ENCODE data around the gene BICD1. TPM values are rescaled to one million over a fixed set of nuclear protein-coding genes. Genes with fewer than 3 reads are reported as not detected.
"Not testable (repeated sequence)": the region's sequence is repeated elsewhere in the genome, so short reads cannot be mapped to it uniquely, and the experiment has no call there.

The BICD1 gene
- polyA plus RNA-seq, 4 donors: 0.45 to 17.0 (median 4.3) TPM

GRCh38 chr12:32089586-32089985, 17.1 kb upstream of the BICD1 start:
- no peak overlapping the region for H3K4me3 ChIP-seq (ENCODE audit: low read depth in 1 of 3, low read length in 3 of 3)
- H3K27ac ChIP-seq (ENCODE audit: low read depth in 1 of 3, low read length in 2 of 3): no peak overlapping the region
- no peaks in the 10 kb centered on the region for H3K9me3 ChIP-seq (ENCODE audit: control insufficient read depth in 2 of 2, insufficient read depth in 1 of 2, low read depth in 1 of 2, low read length in 1 of 2)
- 89 to 100% (median 95%) methylated on average over 3 of the region's 3 CpGs for WGBS, 3 donors
- no peak for DNase-seq
- H3K4me1 ChIP-seq (ENCODE audit: control insufficient read depth in 3 of 3, insufficient read depth in 2 of 3, low read depth in 1 of 3, low read length in 2 of 3): no peaks in the 10 kb centered on the region
- no peak for FAIRE-seq
- H3K27me3 ChIP-seq (ENCODE audit: control insufficient read depth in 3 of 3, insufficient read depth in 3 of 3, low read length in 3 of 3): no peaks in the 10 kb centered on the region
- H3K36me3 ChIP-seq (ENCODE audit: control insufficient read depth in 3 of 3, insufficient read depth in 2 of 3, low read depth in 1 of 3, low read length in 3 of 3): no peaks in the 10 kb centered on the region

- Histone ChIP-seq H3K27ac (ENCODE audit: low read depth in 1 of 3, low read length in 2 of 3) (no peak overlapping the region), H3K36me3 (ENCODE audit: control insufficient read depth in 3 of 3, insufficient read depth in 2 of 3, low read depth in 1 of 3, low read length in 3 of 3) (no peaks in the 10 kb centered on the region), H3K4me1 (ENCODE audit: control insufficient read depth in 3 of 3, insufficient read depth in 2 of 3, low read depth in 1 of 3, low read length in 2 of 3) (no peaks in the 10 kb centered on the region), H3K4me3 (ENCODE audit: low read depth in 1 of 3, low read length in 3 of 3) (no peak overlapping the region), H3K27me3 (ENCODE audit: control insufficient read depth in 3 of 3, insufficient read depth in 3 of 3, low read length in 3 of 3) (no peaks in the 10 kb centered on the region), H3K9me3 (ENCODE audit: control insufficient read depth in 2 of 2, insufficient read depth in 1 of 2, low read depth in 1 of 2, low read length in 1 of 2) (no peaks in the 10 kb centered on the region)
- 69 to 96% (median 85%) methylated on average over 1 of the region's 1 CpG for WGBS, 3 donors
- FAIRE-seq (no peak), DNase-seq (no peak)
Observed at GRCh38 chr12:32091696-32092095, 15.0 kb upstream of the BICD1 start.

- WGBS, 3 donors: 47 to 61% (median 52%) methylated on average over 4 of the region's 4 CpGs
- H3K4me1 ChIP-seq (ENCODE audit: control insufficient read depth in 3 of 3, insufficient read depth in 2 of 3, low read depth in 1 of 3, low read length in 2 of 3): no peaks in the 10 kb centered on the region
- no peak for FAIRE-seq
Observed at GRCh38 chr12:32098112-32098511, 8.5 kb upstream of the BICD1 start.

GRCh38 chr12:32099275-32099674, 7.4 kb upstream of the BICD1 start:
- H3K27ac ChIP-seq (ENCODE audit: low read depth in 1 of 3, low read length in 2 of 3); FAIRE-seq; H3K27me3 ChIP-seq (ENCODE audit: control insufficient read depth in 3 of 3, insufficient read depth in 3 of 3, low read length in 3 of 3); DNase-seq; H3K4me3 ChIP-seq (ENCODE audit: low read depth in 1 of 3, low read length in 3 of 3); H3K4me1 ChIP-seq (ENCODE audit: control insufficient read depth in 3 of 3, insufficient read depth in 2 of 3, low read depth in 1 of 3, low read length in 2 of 3); H3K36me3 ChIP-seq (ENCODE audit: control insufficient read depth in 3 of 3, insufficient read depth in 2 of 3, low read depth in 1 of 3, low read length in 3 of 3); H3K9me3 ChIP-seq (ENCODE audit: control insufficient read depth in 2 of 2, insufficient read depth in 1 of 2, low read depth in 1 of 2, low read length in 1 of 2): not testable (repeated sequence)
- no CpG with 5 or more reads among the region's 1 CpG for WGBS, 3 donors

More at GRCh38 chr12:32098112-32098511, 8.5 kb upstream of the BICD1 start:
- Histone ChIP-seq H3K27me3 (ENCODE audit: control insufficient read depth in 3 of 3, insufficient read depth in 3 of 3, low read length in 3 of 3) (no peaks in the 10 kb centered on the region), H3K9me3 (ENCODE audit: control insufficient read depth in 2 of 2, insufficient read depth in 1 of 2, low read depth in 1 of 2, low read length in 1 of 2) (no peaks in the 10 kb centered on the region), H3K27ac (ENCODE audit: low read depth in 1 of 3, low read length in 2 of 3) (no peak overlapping the region), H3K36me3 (ENCODE audit: control insufficient read depth in 3 of 3, insufficient read depth in 2 of 3, low read depth in 1 of 3, low read length in 3 of 3) (no peaks in the 10 kb centered on the region), H3K4me3 (ENCODE audit: low read depth in 1 of 3, low read length in 3 of 3) (no peak overlapping the region)
- DNase-seq: no peak

- Histone ChIP-seq H3K4me3 (ENCODE audit: low read depth in 1 of 3, low read length in 3 of 3) (no peak overlapping the region), H3K9me3 (ENCODE audit: control insufficient read depth in 2 of 2, insufficient read depth in 1 of 2, low read depth in 1 of 2, low read length in 1 of 2) (no peaks in the 10 kb centered on the region), H3K4me1 (ENCODE audit: control insufficient read depth in 3 of 3, insufficient read depth in 2 of 3, low read depth in 1 of 3, low read length in 2 of 3) (no peaks in the 10 kb centered on the region), H3K27ac (ENCODE audit: low read depth in 1 of 3, low read length in 2 of 3) (no peak overlapping the region), H3K27me3 (ENCODE audit: control insufficient read depth in 3 of 3, insufficient read depth in 3 of 3, low read length in 3 of 3) (no peaks in the 10 kb centered on the region), H3K36me3 (ENCODE audit: control insufficient read depth in 3 of 3, insufficient read depth in 2 of 3, low read depth in 1 of 3, low read length in 3 of 3) (no peaks in the 10 kb centered on the region)
- DNase-seq (no peak), FAIRE-seq (no peak)
- 91 to 97% (median 94%) methylated on average over 3 to 4 of the region's 4 CpGs for WGBS, 3 donors
Observed at GRCh38 chr12:32100361-32100760, 6.3 kb upstream of the BICD1 start.

GRCh38 chr12:32100888-32101287, 5.8 kb upstream of the BICD1 start:
- no peak for FAIRE-seq

GRCh38 chr12:32102234-32102633, 4.4 kb upstream of the BICD1 start:
- WGBS, 3 donors: 88 to 97% (median 91%) methylated on average over 3 of the region's 3 CpGs
- H3K9me3 ChIP-seq (ENCODE audit: control insufficient read depth in 2 of 2, insufficient read depth in 1 of 2, low read depth in 1 of 2, low read length in 1 of 2): no peaks in the 10 kb centered on the region
- FAIRE-seq: no peak
- no peak overlapping the region for H3K4me3 ChIP-seq (ENCODE audit: low read depth in 1 of 3, low read length in 3 of 3)
- no peak overlapping the region for H3K27ac ChIP-seq (ENCODE audit: low read depth in 1 of 3, low read length in 2 of 3)
- no peaks in the 10 kb centered on the region for H3K27me3 ChIP-seq (ENCODE audit: control insufficient read depth in 3 of 3, insufficient read depth in 3 of 3, low read length in 3 of 3)
- no peak for DNase-seq
- no peaks in the 10 kb centered on the region for H3K36me3 ChIP-seq (ENCODE audit: control insufficient read depth in 3 of 3, insufficient read depth in 2 of 3, low read depth in 1 of 3, low read length in 3 of 3)
- peaks cover 0 to 5% (median 0%) of the 10 kb centered on the region in 3 donors for H3K4me1 ChIP-seq (ENCODE audit: control insufficient read depth in 3 of 3, insufficient read depth in 2 of 3, low read depth in 1 of 3, low read length in 2 of 3)

More at GRCh38 chr12:32100888-32101287, 5.8 kb upstream of the BICD1 start:
- H3K36me3 ChIP-seq (ENCODE audit: control insufficient read depth in 3 of 3, insufficient read depth in 2 of 3, low read depth in 1 of 3, low read length in 3 of 3): no peaks in the 10 kb centered on the region
- WGBS, 3 donors: 83 to 97% (median 96%) methylated on average over 5 of the region's 5 CpGs
- H3K27me3 ChIP-seq (ENCODE audit: control insufficient read depth in 3 of 3, insufficient read depth in 3 of 3, low read length in 3 of 3): no peaks in the 10 kb centered on the region
- no peak for DNase-seq
- H3K4me3 ChIP-seq (ENCODE audit: low read depth in 1 of 3, low read length in 3 of 3): no peak overlapping the region
- no peak overlapping the region for H3K27ac ChIP-seq (ENCODE audit: low read depth in 1 of 3, low read length in 2 of 3)
- no peaks in the 10 kb centered on the region for H3K9me3 ChIP-seq (ENCODE audit: control insufficient read depth in 2 of 2, insufficient read depth in 1 of 2, low read depth in 1 of 2, low read length in 1 of 2)
- H3K4me1 ChIP-seq (ENCODE audit: control insufficient read depth in 3 of 3, insufficient read depth in 2 of 3, low read depth in 1 of 3, low read length in 2 of 3): peaks cover 0 to under 1% (median 0%) of the 10 kb centered on the region in 3 donors

GRCh38 chr12:32104572-32105355, 1.9 kb upstream of the BICD1 start:
- FAIRE-seq: no peak

More at GRCh38 chr12:32104572-32105355, 1.9 kb upstream of the BICD1 start:
- H3K4me1 ChIP-seq (ENCODE audit: control insufficient read depth in 3 of 3, insufficient read depth in 2 of 3, low read depth in 1 of 3, low read length in 2 of 3): peaks cover 3 to 9% (median 3%) of the 10 kb centered on the region in 3 donors
- H3K36me3 ChIP-seq (ENCODE audit: control insufficient read depth in 3 of 3, insufficient read depth in 2 of 3, low read depth in 1 of 3, low read length in 3 of 3): no peaks in the 10 kb centered on the region
- H3K27ac ChIP-seq (ENCODE audit: low read depth in 1 of 3, low read length in 2 of 3): no peak overlapping the region
- WGBS, 3 donors: 75 to 79% (median 76%) methylated on average over 11 of the region's 11 CpGs
- no peaks in the 10 kb centered on the region for H3K9me3 ChIP-seq (ENCODE audit: control insufficient read depth in 2 of 2, insufficient read depth in 1 of 2, low read depth in 1 of 2, low read length in 1 of 2)
- no peak for DNase-seq
- no peaks in the 10 kb centered on the region for H3K27me3 ChIP-seq (ENCODE audit: control insufficient read depth in 3 of 3, insufficient read depth in 3 of 3, low read length in 3 of 3)
- H3K4me3 ChIP-seq (ENCODE audit: low read depth in 1 of 3, low read length in 3 of 3): no peak overlapping the region
